Caco-2 (cell line): ENCODE data around the gene LRRTM4. TPM values are rescaled to one million over a fixed set of nuclear protein-coding genes. Genes with fewer than 3 reads are reported as not detected.

Source experiments
- BruUV-seq: library from RNA; stranded (reverse); fragments of 400-500 nt; replicated peaks from 2 replicates; lab custom pipeline; 2021; lab: Mats Ljungman, UMichigan
- CTCF ChIA-PET: fragments of 300-600 bp; sonication (Branson Sonifier 250); formaldehyde crosslinking; loops from one replicate; lab custom pipeline; 2022; ENCODE audit warnings: antibody characterized with exemption; lab: Charles Lee
- POLR2A ChIA-PET: fragments of 300-600 bp; sonication (Branson Sonifier 250); formaldehyde crosslinking; loops from one replicate; lab custom pipeline; 2022; ENCODE audit warnings: antibody characterized with exemption; lab: Charles Lee
- DNase-seq, 2 experiments: peaks; one replicate each; pipeline versions ENCODE4 v3.0.0 to v3.0.0-alpha.2; 2020 to 2022
- H3K27me3 ChIP-seq: replicated peaks from 2 replicates; pipeline ENCODE4 v1.6.0; 2011; ENCODE audit warnings: low read length; ENCODE audit not compliant: control insufficient read depth, insufficient read depth
- H3K36me3 ChIP-seq: 2 replicates; pipeline ENCODE4 v1.5.1; 2011; ENCODE audit warnings: low read length; ENCODE audit not compliant: control insufficient read depth, insufficient read depth
- H3K4me1 ChIP-seq: fragments of 250-450 bp; sonication (Bioruptor Pico); 2 replicates; pipeline ENCODE4 v1.5.1; 2020; ENCODE audit warnings: mild to moderate bottlenecking
- H3K4me3 ChIP-seq: 2 replicates; pipeline ENCODE4 v1.5.1; 2011; ENCODE audit warnings: low read depth, mild to moderate bottlenecking, control low read depth, low read length
- H3K9me3 ChIP-seq: fragments of 250-450 bp; sonication (Bioruptor Pico); 2 replicates; pipeline ENCODE4 v1.5.1; 2020; ENCODE audit warnings: mild to moderate bottlenecking, moderate library complexity
- H3K27ac Mint-ChIP-seq: one replicate; pipeline ENCODE4 v1.8.0; 2022; ENCODE audit warnings: mixed read lengths; ENCODE audit not compliant: unreplicated experiment
- H3K27me3 Mint-ChIP-seq: one replicate; pipeline ENCODE4 v1.8.0; 2022; ENCODE audit warnings: mixed read lengths; ENCODE audit not compliant: insufficient read depth, unreplicated experiment
- H3K36me3 Mint-ChIP-seq: one replicate; pipeline ENCODE4 v1.8.0; 2022; ENCODE audit warnings: mild to moderate bottlenecking, mixed read lengths; ENCODE audit not compliant: insufficient read depth, unreplicated experiment
- H3K4me1 Mint-ChIP-seq: one replicate; pipeline ENCODE4 v1.8.0; 2022; ENCODE audit warnings: low read depth, mixed read lengths; ENCODE audit not compliant: unreplicated experiment
- H3K4me3 Mint-ChIP-seq: one replicate; pipeline ENCODE4 v1.8.0; 2022; ENCODE audit warnings: mild to moderate bottlenecking, moderate library complexity, mixed read lengths; ENCODE audit not compliant: unreplicated experiment
- H3K9me3 Mint-ChIP-seq: one replicate; pipeline ENCODE4 v1.8.0; 2022; ENCODE audit warnings: mixed read lengths; ENCODE audit not compliant: unreplicated experiment
- CTCF ChIP-seq, 2 experiments: fragments of 200-600 bp in 1 of 2; IDR thresholded peaks; 1 replicate in 1 of 2; 2 replicates in 1 of 2; pipeline versions ENCODE4 v1.5.1 to v1.8.0; 2011 to 2022; ENCODE audit warnings: antibody characterized with exemption in 1 of 2, control low read depth in 1 of 2, inconsistent platforms in 1 of 2, low read depth in 1 of 2, low read length in 1 of 2, mild to moderate bottlenecking in 1 of 2, moderate library complexity in 1 of 2; ENCODE audit not compliant: insufficient read depth in 1 of 2, severe bottlenecking in 1 of 2, unreplicated experiment in 1 of 2
- intact Hi-C: fragments of 100-400 bp; cut with micrococcal nuclease; formaldehyde crosslinking; loops from one replicate; pipeline ENCODE4 v1.10.0; 2022; ENCODE audit not compliant: unreplicated experiment
- total RNA-seq: library from RNA; stranded (reverse); gene quantifications from 2 replicates; pipeline ENCODE4 v1.2.3, GENCODE V29; 2022

LRRTM4 gene
- total RNA-seq, 1 experiment from 2014 or later: 0.32 TPM

- Histone ChIP-seq H3K4me3 (no peak overlapping the region), H3K27me3 (no peaks in the 10 kb centered on the region), H3K36me3 (no peaks in the 10 kb centered on the region), H3K4me1 (no peaks in the 10 kb centered on the region), H3K9me3 (no peaks in the 10 kb centered on the region)
- Mint-ChIP-seq H3K27me3 (no peaks in the 10 kb centered on the region), H3K9me3 (no peaks in the 10 kb centered on the region), H3K27ac (no peak overlapping the region), H3K4me3 (no peak overlapping the region), H3K36me3 (no peaks in the 10 kb centered on the region), H3K4me1 (no peaks in the 10 kb centered on the region)
- TF ChIP-seq CTCF (IDR thresholded peaks at IDR 0.05; ENCODE audit: insufficient read depth in 1 of 2, low read depth in 1 of 2, low read length in 1 of 2, severe bottlenecking in 1 of 2, unreplicated experiment in 1 of 2): no peak
- DNase-seq: no peak
- ChIA-PET POLR2A (no interaction called here), CTCF (no interaction called here)
- intact Hi-C loops: no loop called here
- BruUV-seq: no TSS peak
Measured at GRCh38 chr2:76980067-76980787, 541.9 kb downstream of the LRRTM4 start.

GRCh38 chr2:76977846-76978727 is 544.1 kb downstream of the LRRTM4 start:
- CTCF ChIA-PET: no interaction called here
- BruUV-seq: no TSS peak
- POLR2A ChIA-PET: no interaction called here
- Histone ChIP-seq H3K4me1 (no peaks in the 10 kb centered on the region), H3K4me3 (no peak overlapping the region), H3K9me3 (no peaks in the 10 kb centered on the region), H3K27me3 (no peaks in the 10 kb centered on the region), H3K36me3 (no peaks in the 10 kb centered on the region)
- no peaks in the 10 kb centered on the region for H3K27me3 Mint-ChIP-seq
- H3K4me1 Mint-ChIP-seq: no peaks in the 10 kb centered on the region
- H3K4me3 Mint-ChIP-seq: no peak overlapping the region
- H3K36me3 Mint-ChIP-seq: no peaks in the 10 kb centered on the region
- no peak for TF ChIP-seq CTCF (IDR thresholded peaks at IDR 0.05; ENCODE audit: insufficient read depth in 1 of 2, low read depth in 1 of 2, low read length in 1 of 2, severe bottlenecking in 1 of 2, unreplicated experiment in 1 of 2)
- no peaks in the 10 kb centered on the region for H3K9me3 Mint-ChIP-seq
- intact Hi-C loops: no loop called here
- no peak for DNase-seq
- H3K27ac Mint-ChIP-seq: no peak overlapping the region

- Mint-ChIP-seq H3K4me1 (no peaks in the 10 kb centered on the region), H3K27ac (no peak overlapping the region), H3K4me3 (no peak overlapping the region), H3K9me3 (no peaks in the 10 kb centered on the region), H3K27me3 (no peaks in the 10 kb centered on the region), H3K36me3 (no peaks in the 10 kb centered on the region)
- no peaks in the 10 kb centered on the region for H3K36me3 ChIP-seq
- TF ChIP-seq CTCF (IDR thresholded peaks at IDR 0.05; ENCODE audit: insufficient read depth in 1 of 2, low read depth in 1 of 2, low read length in 1 of 2, severe bottlenecking in 1 of 2, unreplicated experiment in 1 of 2): no peak
- BruUV-seq: no TSS peak
- no peaks in the 10 kb centered on the region for H3K4me1 ChIP-seq
- ChIA-PET POLR2A (no interaction called here), CTCF (no interaction called here)
- H3K9me3 ChIP-seq: no peaks in the 10 kb centered on the region
- intact Hi-C loops: no loop called here
- no peak overlapping the region for H3K4me3 ChIP-seq
- H3K27me3 ChIP-seq: no peaks in the 10 kb centered on the region
- DNase-seq: no peak
Measured at GRCh38 chr2:76975752-76976151, 546.4 kb downstream of the LRRTM4 start.
